Stimulated activated effector memory CD8-positive, alpha-beta T cell treated with anti-CD3 and anti-CD28 coated beads, Interleukin-12 subunit alpha, Interleukin-12 subunit beta, amount 100 ng/mL, for 72 hours (primary cell): ENCODE measurements around the gene SLC2A10.

Source experiments
- ATAC-seq: fragments of 150-1000 bp; cut with Tn5 transposase; 2 replicates; pipeline ENCODE4 v1.10.0; 2021
- DNase-seq, 2 donors: peaks; one replicate each; pipeline ENCODE4 v3.0.0; 2021 to 2022; ENCODE audit warnings: low spot score in 2 of 2
- H3K27ac Mint-ChIP-seq: one replicate; pipeline ENCODE4 v1.8.0; 2022; ENCODE audit warnings: mild to moderate bottlenecking, mixed read lengths
- H3K36me3 Mint-ChIP-seq: one replicate; pipeline ENCODE4 v1.8.0; 2022; ENCODE audit warnings: mild to moderate bottlenecking, mixed read lengths
- H3K4me1 Mint-ChIP-seq: one replicate; pipeline ENCODE4 v1.8.0; 2022; ENCODE audit warnings: mixed read lengths
- H3K4me3 Mint-ChIP-seq: one replicate; pipeline ENCODE4 v1.8.0; 2022; ENCODE audit warnings: mild to moderate bottlenecking, mixed read lengths
- H3K9me3 Mint-ChIP-seq: one replicate; pipeline ENCODE4 v1.8.0; 2022; ENCODE audit warnings: mixed read lengths

The SLC2A10 gene

DNA sequence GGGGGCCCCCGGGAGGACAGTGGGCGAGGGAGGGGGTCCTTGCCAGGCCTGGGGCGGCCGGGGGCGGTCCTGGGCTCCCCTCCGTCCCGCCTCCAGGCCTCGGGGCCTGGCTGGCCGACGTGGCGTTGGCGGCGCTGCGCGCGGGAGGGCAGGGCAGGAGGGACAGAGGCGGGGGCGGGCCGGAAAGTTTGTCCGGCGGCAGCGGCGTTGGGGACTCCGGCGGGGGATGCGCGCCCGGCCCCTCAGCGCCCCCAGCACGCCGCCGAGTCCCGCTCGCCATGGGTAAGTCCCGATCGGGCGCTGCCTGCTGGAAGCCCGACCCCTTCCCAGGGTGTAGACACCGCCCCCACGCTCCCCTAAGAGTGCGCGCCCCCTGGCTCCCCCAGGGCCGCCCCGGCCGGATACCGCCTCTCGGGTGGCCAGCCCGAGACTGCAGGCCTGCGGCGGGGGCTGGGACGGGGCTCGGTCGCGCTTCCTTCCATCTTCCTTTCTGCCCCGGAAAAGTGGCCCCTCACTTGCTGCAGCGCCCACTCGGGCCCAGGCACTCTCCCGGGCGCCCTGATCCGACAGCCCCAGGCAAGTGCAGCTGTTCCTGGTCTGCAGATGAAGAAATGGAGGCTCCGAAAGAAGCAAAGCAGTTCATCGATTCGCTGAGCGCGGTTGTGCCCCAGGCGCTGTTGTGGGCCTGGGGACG lies at the start of gene SLC2A10:
Gene SLC2A10 (plus strand): TSS at position 191 of the 694 bp plus-strand sequence. CDS start 88 bp downstream, at position 279.
- Mint-ChIP-seq H3K27ac (no peak within 1 kb of the TSS), H3K36me3 (no peaks in the 10 kb centered on the region), H3K4me3 (peak within 1 kb of the TSS; percentile 49), H3K4me1 (peaks cover 19% of the 10 kb centered on the region), H3K9me3 (no peaks in the 10 kb centered on the region)
- ATAC-seq (peak; percentile 5), DNase-seq (no peak)

DNA sequence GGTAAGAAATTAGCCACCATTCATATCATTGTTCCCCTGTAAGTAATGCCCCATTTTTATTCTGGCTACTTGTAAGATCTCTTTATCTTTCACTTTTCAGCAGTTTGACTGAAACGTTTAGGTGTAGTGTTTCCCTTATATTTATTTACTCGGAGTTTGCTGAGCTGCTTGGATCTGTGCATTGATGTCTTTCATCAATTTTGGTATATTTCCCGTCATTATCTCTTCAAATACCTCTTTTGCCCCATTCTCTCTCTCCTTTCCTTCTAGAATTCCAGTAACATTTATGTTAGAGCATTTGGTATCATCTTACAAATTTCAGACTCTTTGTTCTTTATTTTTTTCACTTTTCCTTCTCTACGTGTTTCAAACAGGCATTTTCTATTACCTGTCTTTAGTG lies 49.0 kb upstream of the SLC2A10 start:
- no peaks in the 10 kb centered on the region for H3K4me1 Mint-ChIP-seq
- H3K36me3 Mint-ChIP-seq: no peaks in the 10 kb centered on the region
- no peaks in the 10 kb centered on the region for H3K9me3 Mint-ChIP-seq
- DNase-seq (no peak), ATAC-seq (no peak)
- no peak overlapping the region for H3K4me3 Mint-ChIP-seq
- H3K27ac Mint-ChIP-seq: no peak overlapping the region

DNA sequence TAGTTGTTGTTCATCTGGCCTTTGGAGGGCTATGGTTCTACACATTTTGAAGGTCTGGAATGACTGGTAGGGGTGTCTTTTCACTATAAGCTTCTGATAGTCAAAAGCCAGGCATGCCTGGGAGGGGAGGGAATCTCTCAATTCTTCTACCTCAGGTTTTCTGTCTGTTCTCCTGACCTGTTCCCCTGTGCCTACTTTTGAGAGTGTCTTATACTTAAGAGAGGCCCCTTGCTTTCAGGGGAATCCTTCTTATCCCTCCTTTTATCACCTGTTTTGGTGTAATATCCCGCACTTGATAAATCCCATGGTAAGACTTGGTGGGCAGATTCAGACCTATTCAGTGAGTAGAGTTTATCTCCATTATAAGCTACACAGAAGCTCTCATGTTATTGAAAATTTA lies 47.8 kb upstream of the SLC2A10 start:
- H3K9me3 Mint-ChIP-seq: no peaks in the 10 kb centered on the region
- no peaks in the 10 kb centered on the region for H3K36me3 Mint-ChIP-seq
- ATAC-seq: no peak
- H3K4me1 Mint-ChIP-seq: no peaks in the 10 kb centered on the region
- H3K4me3 Mint-ChIP-seq: no peak overlapping the region
- DNase-seq: no peak
- H3K27ac Mint-ChIP-seq: no peak overlapping the region

DNA sequence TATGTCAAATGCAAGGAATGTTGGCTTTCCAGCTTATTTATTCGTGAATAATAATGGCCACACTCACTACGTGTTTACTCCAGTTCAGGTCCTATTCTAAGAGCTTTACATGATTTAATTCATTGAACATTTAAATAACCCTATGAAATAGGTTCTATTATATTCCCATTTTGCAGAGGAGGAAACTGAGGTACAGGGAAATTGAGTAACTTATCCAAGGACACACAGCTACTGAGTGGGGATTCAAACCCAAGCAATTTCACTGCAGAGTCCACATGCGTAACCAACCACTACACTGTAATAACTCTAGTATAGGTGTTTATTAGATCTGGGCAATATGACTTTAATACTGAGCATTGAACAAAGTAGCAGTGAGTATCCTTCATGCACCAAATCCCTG lies 45.9 kb upstream of the SLC2A10 start:
- DNase-seq: no peak
- Mint-ChIP-seq H3K4me3 (no peak overlapping the region), H3K36me3 (no peaks in the 10 kb centered on the region), H3K27ac (no peak overlapping the region), H3K4me1 (no peaks in the 10 kb centered on the region), H3K9me3 (no peaks in the 10 kb centered on the region)
- no peak for ATAC-seq

DNA sequence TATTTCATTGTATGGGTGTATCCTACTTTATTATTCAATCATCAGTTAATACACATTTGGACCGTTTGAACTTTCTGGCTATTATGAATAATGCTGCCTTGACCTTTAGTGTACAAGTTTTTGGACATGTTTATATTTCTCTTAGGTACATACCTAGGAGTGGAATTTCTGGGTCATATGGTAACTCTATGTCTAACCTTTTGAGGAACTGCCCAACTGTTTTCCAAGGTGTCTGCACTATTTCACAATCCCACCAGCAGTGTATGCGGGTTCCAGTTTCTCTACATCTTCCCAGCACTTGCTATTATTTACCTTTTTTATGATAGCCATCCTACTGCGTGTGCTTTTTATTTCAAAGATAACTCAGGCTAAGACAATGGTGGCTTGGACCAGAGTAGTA lies 43.8 kb upstream of the SLC2A10 start:
- no peaks in the 10 kb centered on the region for H3K36me3 Mint-ChIP-seq
- ATAC-seq (no peak), DNase-seq (no peak)
- peaks cover 1% of the 10 kb centered on the region for H3K9me3 Mint-ChIP-seq
- no peaks in the 10 kb centered on the region for H3K4me1 Mint-ChIP-seq
- H3K4me3 Mint-ChIP-seq: no peak overlapping the region
- H3K27ac Mint-ChIP-seq: no peak overlapping the region

DNA sequence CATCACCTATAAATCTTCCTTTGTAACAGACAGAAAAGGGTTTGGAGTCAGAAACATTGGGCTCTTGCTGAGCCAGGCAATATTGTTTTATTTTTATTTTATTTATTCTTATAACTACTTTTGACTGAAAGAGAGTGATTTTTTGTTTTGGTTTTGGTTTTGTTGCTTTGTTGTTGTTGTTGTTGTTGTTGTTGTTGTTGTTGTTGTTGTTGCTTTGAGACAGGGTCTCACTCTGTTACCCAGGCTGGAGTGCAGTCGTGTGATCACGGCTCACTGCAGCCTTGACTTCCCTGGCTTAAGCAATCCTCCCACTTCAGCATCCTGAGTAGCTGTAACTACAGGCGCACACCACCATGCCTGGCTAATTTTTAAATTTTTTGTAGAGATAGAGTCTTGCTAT lies 43.1 kb upstream of the SLC2A10 start:
- no peak overlapping the region for H3K27ac Mint-ChIP-seq
- peaks cover 4% of the 10 kb centered on the region for H3K9me3 Mint-ChIP-seq
- no peaks in the 10 kb centered on the region for H3K4me1 Mint-ChIP-seq
- ATAC-seq: no peak
- H3K4me3 Mint-ChIP-seq: no peak overlapping the region
- no peak for DNase-seq
- H3K36me3 Mint-ChIP-seq: no peaks in the 10 kb centered on the region

DNA sequence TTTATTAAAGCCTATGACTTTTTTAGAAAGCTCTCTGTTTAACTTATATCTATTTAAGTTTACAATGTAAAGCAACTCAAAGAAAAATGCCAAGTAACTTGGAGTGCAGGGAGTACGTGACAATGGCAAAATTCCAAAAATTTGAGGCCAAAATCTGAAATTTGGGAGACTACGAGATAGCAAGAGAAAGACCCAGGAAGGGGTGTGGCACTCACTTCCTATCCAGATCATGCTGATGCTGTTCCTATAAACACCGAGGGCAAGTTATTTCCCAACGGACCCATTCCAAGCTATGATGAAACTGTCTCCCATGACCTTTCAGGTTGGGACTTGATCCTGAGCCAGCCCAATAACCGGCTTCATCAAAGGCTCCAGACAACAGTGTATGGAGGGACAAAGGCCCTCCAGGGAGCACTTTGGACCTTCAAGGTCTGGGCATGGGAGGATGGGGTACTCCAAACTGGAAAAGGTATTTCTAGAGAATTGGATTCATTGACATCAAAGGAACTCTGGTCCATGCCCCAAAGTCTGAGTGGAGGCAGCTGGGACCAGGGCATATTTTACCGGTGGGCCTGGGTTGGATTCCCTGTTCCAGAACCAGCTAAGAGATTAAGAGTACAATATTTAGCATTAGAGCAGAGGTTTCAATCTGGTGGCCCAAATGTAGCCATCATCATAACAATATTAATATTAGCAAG lies 42.5 kb upstream of the SLC2A10 start:
- Mint-ChIP-seq H3K9me3 (peaks cover 6% of the 10 kb centered on the region), H3K36me3 (no peaks in the 10 kb centered on the region), H3K4me3 (no peak overlapping the region), H3K27ac (no peak overlapping the region), H3K4me1 (no peaks in the 10 kb centered on the region)
- ATAC-seq: no peak
- no peak for DNase-seq

DNA sequence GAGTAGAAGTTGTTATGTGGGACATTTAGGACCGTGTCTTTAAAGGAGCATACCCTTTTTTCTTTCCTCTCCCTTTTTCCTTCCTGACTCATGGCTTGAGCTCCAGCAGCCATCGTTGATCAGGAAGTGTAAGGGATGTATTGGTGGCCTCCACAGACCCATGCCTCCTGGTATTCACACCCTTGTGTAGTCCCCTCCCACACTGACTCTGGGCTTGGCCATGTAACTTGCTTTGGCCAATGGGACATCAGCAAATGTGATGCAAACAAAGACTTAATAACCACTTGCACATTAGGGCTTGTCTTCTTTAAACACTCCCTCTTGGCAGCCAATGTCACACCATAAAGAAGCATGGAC lies 39.2 kb upstream of the SLC2A10 start:
- Mint-ChIP-seq H3K27ac (no peak overlapping the region), H3K9me3 (peaks cover 6% of the 10 kb centered on the region), H3K4me3 (no peak overlapping the region), H3K4me1 (no peaks in the 10 kb centered on the region), H3K36me3 (no peaks in the 10 kb centered on the region)
- DNase-seq (no peak), ATAC-seq (no peak)

DNA sequence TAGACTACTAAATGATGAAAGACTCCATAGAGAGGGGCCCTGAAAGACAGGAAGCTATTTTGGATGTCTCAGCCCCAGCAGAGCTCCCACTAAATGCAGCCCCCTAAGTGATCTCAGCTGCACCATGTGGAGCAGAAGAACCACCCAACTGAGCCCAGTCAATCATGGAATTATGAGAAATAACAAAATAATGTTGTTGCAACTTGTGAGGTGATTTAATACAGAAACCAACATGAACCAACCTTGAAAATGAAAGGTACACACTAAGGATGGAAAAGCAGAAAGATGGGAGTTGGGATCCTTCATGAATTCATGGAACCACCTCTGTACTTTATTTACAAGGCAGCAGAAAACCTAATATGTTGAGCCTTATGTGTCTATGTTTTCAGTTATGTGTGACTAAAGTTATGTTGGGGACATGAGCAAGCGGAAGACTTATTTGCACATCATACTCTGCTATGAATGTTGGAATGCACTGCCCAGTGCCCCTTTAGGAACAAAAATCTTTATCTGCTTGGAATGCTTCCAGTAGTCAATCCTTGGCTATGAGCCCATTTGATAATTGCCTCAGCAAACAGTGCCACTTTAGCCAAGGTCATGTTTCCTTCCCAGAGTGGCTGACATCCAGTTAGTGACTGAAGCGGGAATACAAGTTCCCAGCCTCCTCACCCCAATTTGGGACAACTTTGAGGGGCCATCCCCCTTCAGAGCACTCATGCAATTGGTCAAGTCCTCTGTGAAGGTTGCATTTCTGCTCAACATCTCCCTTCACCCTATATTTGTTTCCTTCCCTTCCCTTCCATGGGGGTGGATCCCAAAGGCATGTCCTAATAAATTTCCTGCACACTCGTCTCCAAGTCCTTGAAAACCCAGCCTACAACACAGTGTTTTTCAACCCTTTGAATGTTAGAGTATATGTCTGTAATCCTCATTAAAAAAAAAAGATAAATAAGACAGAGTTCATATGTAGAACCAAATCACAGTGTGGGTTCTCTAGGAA lies 38.6 kb upstream of the SLC2A10 start:
- Mint-ChIP-seq H3K27ac (no peak overlapping the region), H3K4me3 (no peak overlapping the region), H3K9me3 (peaks cover 6% of the 10 kb centered on the region), H3K4me1 (no peaks in the 10 kb centered on the region), H3K36me3 (no peaks in the 10 kb centered on the region)
- DNase-seq (no peak), ATAC-seq (no peak)

DNA sequence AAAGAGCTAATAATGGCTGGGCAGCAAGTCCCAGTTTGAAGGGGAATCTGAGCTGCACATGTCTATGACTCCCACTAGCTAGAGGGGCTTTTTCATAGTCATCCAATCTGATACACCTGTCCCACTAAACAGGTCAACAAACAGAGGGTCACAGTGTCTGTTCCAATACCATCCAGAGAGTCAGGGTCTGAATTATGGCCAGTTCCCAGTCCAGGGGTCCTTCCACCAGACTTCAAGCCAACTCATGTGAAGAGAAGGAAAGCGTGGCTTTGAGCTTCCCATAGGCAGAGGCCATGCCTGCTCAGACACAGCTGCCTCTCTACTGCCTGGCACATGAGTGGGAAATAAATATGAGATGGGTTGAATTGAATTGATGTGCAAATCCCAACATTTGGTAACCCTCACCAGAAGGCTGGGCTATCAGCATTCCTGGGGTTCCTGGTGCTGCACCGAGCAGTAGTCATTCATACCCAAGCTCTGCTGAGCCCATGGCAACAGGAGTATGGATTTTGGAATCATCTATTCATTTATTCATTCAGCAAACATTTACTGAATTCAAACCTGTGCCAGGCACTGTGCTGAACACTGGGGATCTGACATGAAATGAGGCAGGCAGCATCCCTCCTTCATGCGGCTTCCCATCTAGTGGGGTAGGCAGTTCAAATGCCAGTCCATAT lies 37.4 kb upstream of the SLC2A10 start:
- no peak for ATAC-seq
- peak in 1 of 2 donors; percentile 33 for DNase-seq
- no peak overlapping the region for H3K4me3 Mint-ChIP-seq
- no peak overlapping the region for H3K27ac Mint-ChIP-seq
- H3K4me1 Mint-ChIP-seq: no peaks in the 10 kb centered on the region
- H3K9me3 Mint-ChIP-seq: peaks cover 6% of the 10 kb centered on the region
- H3K36me3 Mint-ChIP-seq: no peaks in the 10 kb centered on the region

DNA sequence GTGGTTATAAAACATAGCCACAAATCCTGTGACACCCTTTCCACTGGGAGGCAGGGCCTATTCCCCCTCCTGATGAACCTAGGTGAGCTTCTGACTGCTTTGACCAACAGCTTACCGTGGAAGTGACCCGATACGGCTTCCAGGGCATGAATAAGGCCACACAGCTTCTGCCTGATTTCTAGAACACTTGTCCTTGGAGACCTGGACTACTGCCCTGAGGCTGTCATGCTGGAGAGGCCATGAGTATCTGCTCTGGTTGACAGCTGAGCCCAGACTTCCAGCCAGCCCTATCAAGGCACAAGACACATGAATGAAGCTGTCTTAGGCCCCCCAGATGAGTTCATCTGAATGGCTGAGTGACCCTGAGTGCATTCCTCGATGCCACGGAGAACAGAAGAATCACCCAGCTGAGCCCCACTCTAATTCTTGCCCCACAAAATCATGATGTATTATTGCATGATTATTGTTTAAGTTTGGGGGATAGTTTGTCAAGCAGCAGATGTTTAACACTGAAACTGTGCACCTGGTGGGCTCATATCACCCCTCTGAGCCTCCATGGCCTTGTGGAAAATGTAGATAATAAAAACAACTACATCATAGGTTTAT lies 36.8 kb upstream of the SLC2A10 start:
- Mint-ChIP-seq H3K9me3 (peaks cover 6% of the 10 kb centered on the region), H3K27ac (no peak overlapping the region), H3K4me1 (no peaks in the 10 kb centered on the region), H3K4me3 (no peak overlapping the region), H3K36me3 (no peaks in the 10 kb centered on the region)
- DNase-seq (peak in 1 of 2 donors; percentile 34), ATAC-seq (no peak)

DNA sequence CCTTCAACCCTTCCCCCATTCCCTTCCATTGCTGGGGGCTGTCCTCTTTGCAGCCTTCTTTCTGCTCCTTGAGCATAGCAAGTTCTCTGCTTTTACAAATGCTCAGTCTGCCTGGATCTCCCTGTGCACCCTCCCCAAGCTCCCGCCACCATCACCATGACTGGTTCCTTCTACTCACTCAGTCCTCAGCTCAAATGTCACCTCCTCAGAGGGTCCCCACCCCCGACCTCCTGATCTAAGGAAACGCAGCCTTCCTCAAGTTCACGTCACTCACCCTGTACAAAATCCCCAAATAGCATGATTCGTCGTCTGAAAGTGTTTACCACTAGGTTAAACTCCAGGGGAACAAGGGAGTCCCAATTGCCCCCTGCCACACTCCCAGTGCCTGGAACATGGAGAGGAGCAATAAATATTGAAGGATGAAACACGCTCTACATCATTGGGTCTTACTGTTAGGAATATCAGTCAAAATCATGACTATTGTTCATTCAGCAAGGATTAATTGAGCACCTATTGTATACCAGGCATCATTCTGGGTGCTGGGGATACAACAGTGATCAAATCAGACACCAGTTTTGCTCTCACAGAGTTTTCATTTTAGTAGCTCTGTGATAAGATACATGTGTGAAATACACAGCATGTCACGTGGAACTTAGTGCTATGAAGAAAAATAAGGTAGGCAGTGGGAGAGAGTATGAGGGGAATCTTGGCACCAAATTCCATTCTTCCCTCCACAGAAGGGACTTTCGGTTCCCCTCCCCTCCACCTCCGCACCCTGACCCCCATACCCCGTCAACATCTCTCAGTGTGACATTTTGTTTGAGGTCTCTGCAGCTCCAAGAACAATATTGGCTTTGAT lies 35.8 kb upstream of the SLC2A10 start:
- DNase-seq: no peak
- no peak for ATAC-seq
- H3K9me3 Mint-ChIP-seq: peaks cover 6% of the 10 kb centered on the region
- no peak overlapping the region for H3K4me3 Mint-ChIP-seq
- H3K36me3 Mint-ChIP-seq: no peaks in the 10 kb centered on the region
- H3K27ac Mint-ChIP-seq: no peak overlapping the region
- no peaks in the 10 kb centered on the region for H3K4me1 Mint-ChIP-seq

DNA sequence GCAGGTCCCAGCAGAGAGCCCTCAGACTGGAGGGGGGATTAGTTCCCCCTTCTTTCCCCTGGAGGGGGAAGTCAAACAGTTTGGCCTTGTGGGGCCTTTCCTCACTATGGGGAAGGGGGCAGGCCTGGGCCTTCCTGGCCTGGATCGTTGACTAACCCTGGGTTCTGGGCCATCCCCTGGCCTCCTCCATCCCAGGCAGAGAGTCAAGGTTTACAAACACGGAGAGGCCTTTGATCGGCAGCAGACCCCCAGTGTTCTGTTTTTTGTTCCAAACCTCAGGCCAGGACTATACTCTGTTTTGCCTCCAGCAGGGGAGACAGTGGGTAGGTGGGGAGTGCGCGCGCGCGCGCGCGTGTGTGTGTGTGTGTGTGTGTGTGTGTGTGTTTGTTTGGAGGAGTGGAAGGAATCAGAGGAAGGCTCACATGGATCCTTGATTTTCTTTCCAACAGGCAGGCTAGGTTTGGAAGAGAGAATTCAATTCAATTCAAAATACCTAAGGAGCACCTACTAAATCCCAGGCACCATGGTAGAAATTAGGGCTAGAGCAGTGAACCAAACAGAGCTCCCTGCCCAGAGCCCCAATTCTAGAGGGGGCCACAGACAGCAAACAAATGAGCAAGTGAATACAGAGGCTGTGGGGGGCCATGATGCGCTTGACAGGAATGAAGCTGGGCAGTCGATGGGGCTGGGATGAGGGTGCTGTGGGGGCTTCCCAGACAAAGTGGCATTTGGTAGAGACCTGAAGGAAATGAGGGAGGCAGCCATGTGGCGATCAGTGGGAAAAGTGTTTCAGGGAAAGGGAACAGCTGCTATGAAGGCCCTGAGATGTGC lies 35.0 kb upstream of the SLC2A10 start:
- ATAC-seq (no peak), DNase-seq (peak in 1 of 2 donors; percentile 42)
- H3K4me1 Mint-ChIP-seq: no peaks in the 10 kb centered on the region
- no peaks in the 10 kb centered on the region for H3K36me3 Mint-ChIP-seq
- peaks cover 6% of the 10 kb centered on the region for H3K9me3 Mint-ChIP-seq
- no peak overlapping the region for H3K4me3 Mint-ChIP-seq
- H3K27ac Mint-ChIP-seq: no peak overlapping the region
